SK-N-SH treated with all-trans-retinoic acid at 6 μM for 48 hours (cell line): Measurements from ENCODE around the gene SMIM45.

ENCODE experiments used
- CSDC2 ChIP-seq: fragments of 250-450 bp; sonication (Bioruptor Pico); IDR thresholded peaks from 2 replicates; pipeline ENCODE4 v1.5.0; 2020; ENCODE audit warnings: mild to moderate bottlenecking, moderate library complexity
- OSR1 ChIP-seq: fragments of 250-450 bp; sonication (Bioruptor Pico); IDR thresholded peaks from 2 replicates; pipeline ENCODE4 v1.8.0; 2022; ENCODE audit warnings: moderate library complexity, mild to moderate bottlenecking, inconsistent platforms
- PPARA ChIP-seq: fragments of 250-450 bp; sonication (Bioruptor Pico); IDR thresholded peaks from 2 replicates; pipeline ENCODE4 v1.5.0; 2020; ENCODE audit warnings: mild to moderate bottlenecking, borderline replicate concordance
- ZFP30 ChIP-seq: fragments of 450-650 bp; formaldehyde crosslinking; IDR thresholded peaks from 2 replicates; pipeline ENCODE4 v1.5.0; 2022; ENCODE audit warnings: mild to moderate bottlenecking, moderate library complexity
- ZNF565 ChIP-seq: fragments of 450-650 bp; formaldehyde crosslinking; conservative IDR thresholded peaks from 2 replicates; pipeline ENCODE4 v1.5.0; 2020; ENCODE audit warnings: low read depth, mild to moderate bottlenecking, moderate library complexity
- TF ChIP-seq, protein P1 (sequence below): fragments of 250-450 bp; sonication (Bioruptor Pico); IDR thresholded peaks from 2 replicates; pipeline ENCODE4 v1.5.1; 2021; ENCODE audit warnings: mild to moderate bottlenecking, moderate library complexity
- TF ChIP-seq, protein P2 (sequence below): fragments of 250-450 bp; sonication (Bioruptor Pico); IDR thresholded peaks from 2 replicates; pipeline ENCODE4 v1.8.0; 2020; ENCODE audit warnings: mild to moderate bottlenecking, moderate library complexity, borderline replicate concordance

- TF ChIP-seq, protein P1, sequence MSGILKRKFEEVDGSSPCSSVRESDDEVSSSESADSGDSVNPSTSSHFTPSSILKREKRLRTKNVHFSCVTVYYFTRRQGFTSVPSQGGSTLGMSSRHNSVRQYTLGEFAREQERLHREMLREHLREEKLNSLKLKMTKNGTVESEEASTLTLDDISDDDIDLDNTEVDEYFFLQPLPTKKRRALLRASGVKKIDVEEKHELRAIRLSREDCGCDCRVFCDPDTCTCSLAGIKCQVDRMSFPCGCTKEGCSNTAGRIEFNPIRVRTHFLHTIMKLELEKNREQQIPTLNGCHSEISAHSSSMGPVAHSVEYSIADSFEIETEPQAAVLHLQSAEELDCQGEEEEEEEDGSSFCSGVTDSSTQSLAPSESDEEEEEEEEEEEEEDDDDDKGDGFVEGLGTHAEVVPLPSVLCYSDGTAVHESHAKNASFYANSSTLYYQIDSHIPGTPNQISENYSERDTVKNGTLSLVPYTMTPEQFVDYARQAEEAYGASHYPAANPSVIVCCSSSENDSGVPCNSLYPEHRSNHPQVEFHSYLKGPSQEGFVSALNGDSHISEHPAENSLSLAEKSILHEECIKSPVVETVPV (CRISPR knock-in tag), result no peak
- no peak for TF ChIP-seq ZNF565 (CRISPR knock-in tag)
- TF ChIP-seq, protein P2, sequence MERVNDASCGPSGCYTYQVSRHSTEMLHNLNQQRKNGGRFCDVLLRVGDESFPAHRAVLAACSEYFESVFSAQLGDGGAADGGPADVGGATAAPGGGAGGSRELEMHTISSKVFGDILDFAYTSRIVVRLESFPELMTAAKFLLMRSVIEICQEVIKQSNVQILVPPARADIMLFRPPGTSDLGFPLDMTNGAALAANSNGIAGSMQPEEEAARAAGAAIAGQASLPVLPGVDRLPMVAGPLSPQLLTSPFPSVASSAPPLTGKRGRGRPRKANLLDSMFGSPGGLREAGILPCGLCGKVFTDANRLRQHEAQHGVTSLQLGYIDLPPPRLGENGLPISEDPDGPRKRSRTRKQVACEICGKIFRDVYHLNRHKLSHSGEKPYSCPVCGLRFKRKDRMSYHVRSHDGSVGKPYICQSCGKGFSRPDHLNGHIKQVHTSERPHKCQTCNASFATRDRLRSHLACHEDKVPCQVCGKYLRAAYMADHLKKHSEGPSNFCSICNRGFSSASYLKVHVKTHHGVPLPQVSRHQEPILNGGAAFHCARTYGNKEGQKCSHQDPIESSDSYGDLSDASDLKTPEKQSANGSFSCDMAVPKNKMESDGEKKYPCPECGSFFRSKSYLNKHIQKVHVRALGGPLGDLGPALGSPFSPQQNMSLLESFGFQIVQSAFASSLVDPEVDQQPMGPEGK, result no peak
- TF ChIP-seq OSR1, result no peak
- TF ChIP-seq CSDC2 (CRISPR knock-in tag), result no peak
- TF ChIP-seq PPARA, result no peak
- TF ChIP-seq ZFP30, result no peak
These were observed 37.3 kb upstream of the SMIM45 start for GRCh38 chr22:41914611-41915034.
